Upper lobe of left lung (tissue), 6 donors: Measurements from ENCODE around the gene SUCO. TPM values are rescaled to one million over a fixed set of nuclear protein-coding genes. Genes with fewer than 3 reads are reported as not detected.

Experiments
- ATAC-seq, 2 donors: fragments of 200-7000 bp; cut with Tn5 transposase; one replicate each; pipeline ENCODE4 v1.9.1; 2022; ENCODE audit warnings: mild to moderate bottlenecking in 2 of 2, moderate library complexity in 2 of 2; ENCODE audit not compliant: low FRiP score in 2 of 2
- DNase-seq, 2 donors: peaks; one replicate each; pipeline ENCODE4 v3.0.0-alpha.2; 2019 to 2020
- H3K27ac ChIP-seq, 4 donors: fragments of 200-600 bp; sonication (generic); one replicate each; pipeline ENCODE4 v1.5.1; 2016 to 2019
- H3K27me3 ChIP-seq, 4 donors: fragments of 200-600 bp; sonication (generic); one replicate each; pipeline ENCODE4 v1.5.1; 2017 to 2019
- H3K36me3 ChIP-seq, 4 donors: fragments of 200-600 bp; sonication (generic); one replicate each; pipeline ENCODE4 v1.5.1; 2016 to 2019
- H3K4me1 ChIP-seq, 4 donors: fragments of 200-600 bp; sonication (generic); one replicate each; pipeline ENCODE4 v1.5.1; 2018 to 2019
- H3K4me3 ChIP-seq, 4 donors: fragments of 200-600 bp; sonication (generic); one replicate each; pipeline ENCODE4 v1.5.1; 2017 to 2019; ENCODE audit warnings: mild to moderate bottlenecking in 2 of 4, moderate library complexity in 1 of 4
- H3K9me3 ChIP-seq, 4 donors: fragments of 200-600 bp; sonication (generic); one replicate each; pipeline ENCODE4 v1.5.1; 2018 to 2019
- CTCF ChIP-seq, 6 experiments: fragments of 450-650 bp in 4 of 6; fragments of 200-600 bp in 2 of 6; sonication (generic) in 2 of 6; IDR thresholded peaks; one replicate each; pipeline ENCODE4 v1.5.1; 2016 to 2019; ENCODE audit warnings: antibody characterized with exemption in 6 of 6
- EP300 ChIP-seq, 4 donors: sonication (generic); formaldehyde crosslinking; IDR thresholded peaks; one replicate each; pipeline ENCODE4 v1.5.1; 2017; ENCODE audit warnings: antibody characterized with exemption in 4 of 4, control low read depth in 2 of 4
- POLR2A ChIP-seq, 4 donors: fragments of 450-650 bp; IDR thresholded peaks; one replicate each; pipeline ENCODE4 v1.5.1; 2016 to 2017; ENCODE audit warnings: antibody characterized with exemption in 4 of 4, mild to moderate bottlenecking in 2 of 4
- POLR2AphosphoS5 ChIP-seq, 2 donors: sonication (generic); formaldehyde crosslinking; IDR thresholded peaks; one replicate each; pipeline ENCODE4 v1.5.1; 2017; ENCODE audit warnings: antibody characterized with exemption in 2 of 2
- WGBS, 2 donors: methylation state at CpG; one replicate each; pipeline ENCODE4 v1.1.5; 2017 to 2018; 5-methylcytosine and 5-hydroxymethylcytosine counted together
- total RNA-seq, 6 donors: library from RNA; depleted of rRNA in 4 of 6; stranded (reverse); fragments of >200 nt in 4 of 6; gene quantifications; one replicate each; pipeline versions ENCODE4 v1.1.0 to v1.2.1, GENCODE V29; 2016 to 2021
- donor health status: DM: no; HTN: no; CAD: no; lungs with moderate emphysema.
- donor health status: DM: no; HTN: yes; CAD: no; lungs with severe emphysema.

SUCO gene
- total RNA-seq, 6 donors from 2014 or later: 14.4 to 59.2 (median 29.5) TPM

GRCh38 chr1:172507741-172508140 is 25.2 kb upstream of the SUCO start:
- H3K27me3 ChIP-seq: no peaks in the 10 kb centered on the region
- DNase-seq (no peak), ATAC-seq (no peak)
- H3K4me1 ChIP-seq: no peaks in the 10 kb centered on the region
- H3K27ac ChIP-seq: no peak overlapping the region
- H3K9me3 ChIP-seq: no peaks in the 10 kb centered on the region
- TF ChIP-seq CTCF (IDR thresholded peaks at IDR 0.05) (no peak), POLR2A (IDR thresholded peaks at IDR 0.05) (no peak), EP300 (IDR thresholded peaks at IDR 0.05) (no peak), POLR2AphosphoS5 (IDR thresholded peaks at IDR 0.05) (no peak)
- H3K36me3 ChIP-seq: no peaks in the 10 kb centered on the region
- H3K4me3 ChIP-seq: no peak overlapping the region

GRCh38 chr1:172510479-172510878 is 22.5 kb upstream of the SUCO start:
- WGBS, 2 donors: 88 to 96% methylated on average over 3 of the region's 3 CpGs
- no peak overlapping the region for H3K27ac ChIP-seq
- no peak for ATAC-seq

GRCh38 chr1:172512591-172512990 is 20.4 kb upstream of the SUCO start:
- H3K36me3 ChIP-seq: no peaks in the 10 kb centered on the region
- no peak for TF ChIP-seq EP300 (IDR thresholded peaks at IDR 0.05)
- TF ChIP-seq CTCF (IDR thresholded peaks at IDR 0.05): no peak
- no peak for TF ChIP-seq POLR2A (IDR thresholded peaks at IDR 0.05)
- no peak for TF ChIP-seq POLR2AphosphoS5 (IDR thresholded peaks at IDR 0.05)
- no peak for ATAC-seq
- H3K9me3 ChIP-seq: no peaks in the 10 kb centered on the region
- no peak for DNase-seq
- no peaks in the 10 kb centered on the region for H3K4me1 ChIP-seq
- H3K27me3 ChIP-seq: no peaks in the 10 kb centered on the region
- H3K4me3 ChIP-seq: no peak overlapping the region
- H3K27ac ChIP-seq: no peak overlapping the region

More at GRCh38 chr1:172510479-172510878, 22.5 kb upstream of the SUCO start:
- Histone ChIP-seq H3K27me3 (no peaks in the 10 kb centered on the region), H3K4me3 (no peak overlapping the region), H3K9me3 (no peaks in the 10 kb centered on the region), H3K36me3 (no peaks in the 10 kb centered on the region), H3K4me1 (no peaks in the 10 kb centered on the region)
- TF ChIP-seq POLR2A (IDR thresholded peaks at IDR 0.05) (no peak), POLR2AphosphoS5 (IDR thresholded peaks at IDR 0.05) (no peak), EP300 (IDR thresholded peaks at IDR 0.05) (no peak), CTCF (IDR thresholded peaks at IDR 0.05) (no peak)
- no peak for DNase-seq

- Histone ChIP-seq H3K9me3 (no peaks in the 10 kb centered on the region), H3K27ac (no peak overlapping the region), H3K4me1 (no peaks in the 10 kb centered on the region), H3K27me3 (no peaks in the 10 kb centered on the region), H3K36me3 (no peaks in the 10 kb centered on the region), H3K4me3 (no peak overlapping the region)
- ATAC-seq: no peak
- no peak for DNase-seq
- TF ChIP-seq POLR2AphosphoS5 (IDR thresholded peaks at IDR 0.05): no peak
- TF ChIP-seq POLR2A (IDR thresholded peaks at IDR 0.05): no peak
- no peak for TF ChIP-seq CTCF (IDR thresholded peaks at IDR 0.05)
- TF ChIP-seq EP300 (IDR thresholded peaks at IDR 0.05): no peak
Measured at GRCh38 chr1:172513479-172513878, 19.5 kb upstream of the SUCO start.

GRCh38 chr1:172514108-172514507 is 18.8 kb upstream of the SUCO start:
- WGBS, 2 donors: 89 to 92% methylated on average over 3 of the region's 3 CpGs
- Histone ChIP-seq H3K27ac (no peak overlapping the region), H3K4me1 (no peaks in the 10 kb centered on the region), H3K4me3 (no peak overlapping the region), H3K36me3 (no peaks in the 10 kb centered on the region), H3K9me3 (no peaks in the 10 kb centered on the region), H3K27me3 (no peaks in the 10 kb centered on the region)
- no peak for ATAC-seq
- TF ChIP-seq POLR2AphosphoS5 (IDR thresholded peaks at IDR 0.05): no peak
- TF ChIP-seq EP300 (IDR thresholded peaks at IDR 0.05): no peak
- no peak for TF ChIP-seq POLR2A (IDR thresholded peaks at IDR 0.05)
- no peak for TF ChIP-seq CTCF (IDR thresholded peaks at IDR 0.05)
- no peak for DNase-seq
